Panc1 (cell line): Measurements from ENCODE around the gene KIF17. TPM values are rescaled to one million over a fixed set of nuclear protein-coding genes. Genes with fewer than 3 reads are reported as not detected.

Experiments used
- ATAC-seq: fragments of 200-7000 bp; cut with Tn5 transposase; 2 replicates; pipeline ENCODE4 v1.9.1; 2020; ENCODE audit warnings: mild to moderate bottlenecking, moderate library complexity
- BruUV-seq: library from RNA; stranded (reverse); fragments of 400-500 nt; replicated peaks from 2 replicates; lab custom pipeline; 2021; lab: Mats Ljungman, UMichigan
- CTCF ChIA-PET: fragments of 300-600 bp; sonication (Branson Sonifier 250); formaldehyde crosslinking; loops from one replicate; lab custom pipeline; 2022; ENCODE audit warnings: antibody characterized with exemption; lab: Charles Lee
- POLR2A ChIA-PET: fragments of 300-600 bp; sonication (Branson Sonifier 250); formaldehyde crosslinking; loops from one replicate; lab custom pipeline; 2022; ENCODE audit warnings: antibody characterized with exemption; lab: Charles Lee
- DNase-seq: peaks from one replicate; pipeline ENCODE4 v3.0.0-alpha.2; 2010; ENCODE audit warnings: low read depth, low spot score
- H3K27ac ChIP-seq: 2 replicates; pipeline ENCODE4 v1.5.1; 2011; ENCODE audit warnings: mild to moderate bottlenecking, low read length, inconsistent platforms
- H3K27me3 ChIP-seq: fragments of 200-500 bp; sonication (Bioruptor generic); 2 replicates; pipeline ENCODE4 v1.6.0; 2014; ENCODE audit warnings: low read length, inconsistent platforms; ENCODE audit not compliant: control insufficient read depth, insufficient read depth
- H3K36me3 ChIP-seq: fragments of 200-500 bp; sonication (Bioruptor generic); 2 replicates; pipeline ENCODE4 v1.5.1; 2014; ENCODE audit warnings: inconsistent platforms, mild to moderate bottlenecking, low read length, moderate library complexity; ENCODE audit not compliant: control insufficient read depth, insufficient read depth
- H3K4me1 ChIP-seq: 2 replicates; pipeline ENCODE4 v1.5.1; 2011; ENCODE audit warnings: inconsistent platforms, mild to moderate bottlenecking, low read length, moderate library complexity; ENCODE audit not compliant: control insufficient read depth, insufficient read depth
- H3K4me3 ChIP-seq, 2 experiments: 2 replicates each; pipeline ENCODE4 v1.5.1; 2011 to 2012; ENCODE audit warnings: low read depth in 2 of 2, low read length in 2 of 2, mild to moderate bottlenecking in 2 of 2, inconsistent platforms in 1 of 2, moderate library complexity in 1 of 2
- H3K9me3 ChIP-seq: fragments of 200-500 bp; sonication (Bioruptor generic); 2 replicates; pipeline ENCODE4 v1.5.1; 2014; ENCODE audit warnings: low read depth, mild to moderate bottlenecking, inconsistent platforms, low read length, moderate library complexity; ENCODE audit not compliant: control insufficient read depth, insufficient read depth
- POLR2AphosphoS5 ChIP-seq: IDR thresholded peaks from 2 replicates; pipeline ENCODE4 v1.6.1; 2012; ENCODE audit warnings: mild to moderate bottlenecking, low read depth, low read length, moderate library complexity
- REST ChIP-seq, 2 experiments: IDR thresholded peaks; 2 replicates each; pipeline ENCODE4 v1.6.1; 2011 to 2012; ENCODE audit warnings: low read depth in 2 of 2, control low read depth in 1 of 2, low read length in 1 of 2, mild to moderate bottlenecking in 1 of 2, moderate library complexity in 1 of 2; ENCODE audit not compliant: insufficient read depth in 1 of 2
- SIN3A ChIP-seq: IDR thresholded peaks from 2 replicates; pipeline ENCODE4 v1.6.1; 2012; ENCODE audit warnings: low read depth, mild to moderate bottlenecking, low read length, moderate library complexity, borderline replicate concordance; ENCODE audit not compliant: insufficient read depth
- TCF7L2 ChIP-seq: IDR thresholded peaks from 2 replicates; pipeline ENCODE4 v1.6.1; 2011; ENCODE audit warnings: mild to moderate bottlenecking, low read depth, low read length, inconsistent platforms
- in situ Hi-C: cut with HindIII; loops from 2 replicates; pipeline ENCODE4 v1.10.0; 2016; ENCODE audit warnings: low sequenced_read_pairs, low pct_unique_long_range_greater_than_20kb
- intact Hi-C: fragments of 100-400 bp; cut with micrococcal nuclease; formaldehyde crosslinking; loops from one replicate; pipeline ENCODE4 v1.10.0; 2022; ENCODE audit not compliant: unreplicated experiment
- total RNA-seq: library from RNA; stranded (reverse); gene quantifications from one replicate; pipeline ENCODE4 v1.2.1, GENCODE V29; 2021; ENCODE audit not compliant: unreplicated experiment
- TF ChIP-seq, protein P1 (sequence below): fragments of 450-650 bp; IDR thresholded peaks from 2 replicates; pipeline ENCODE4 v1.5.1; 2017; ENCODE audit warnings: mild to moderate bottlenecking

Gene KIF17
- total RNA-seq, 1 experiment from 2014 or later, result 3.9 TPM

- in situ Hi-C loops, result no loop called here
Measured at GRCh38 chr1:20630729-20631128, 87.1 kb downstream of the KIF17 start.

DNA sequence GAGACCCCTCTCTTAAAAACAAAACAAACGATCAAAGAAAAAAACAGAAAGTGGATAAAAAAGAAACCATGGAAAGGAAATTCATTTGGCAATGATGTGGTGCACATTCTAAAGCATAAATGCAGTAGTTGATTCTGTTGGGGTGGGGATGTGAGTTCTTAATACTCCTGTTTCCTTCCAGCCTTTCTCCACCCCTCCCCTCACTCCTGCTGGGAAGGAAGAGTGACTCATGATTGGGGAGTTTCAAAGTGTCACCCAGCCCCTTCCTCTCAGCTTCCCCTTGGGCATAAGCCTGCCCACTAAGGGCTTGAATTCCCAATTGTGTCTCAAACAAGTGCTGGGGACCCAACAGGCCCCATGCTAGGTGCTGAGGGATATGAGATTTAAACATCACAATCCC lies 91.3 kb downstream of the KIF17 start:
- no peaks in the 10 kb centered on the region for H3K4me1 ChIP-seq
- H3K9me3 ChIP-seq, result no peaks in the 10 kb centered on the region
- ATAC-seq, result no peak
- no peak for DNase-seq
- H3K4me3 ChIP-seq, result no peak overlapping the region
- no TSS peak for BruUV-seq
- TF ChIP-seq REST (IDR thresholded peaks at IDR 0.05; ENCODE audit: insufficient read depth in 1 of 2, low read depth in 2 of 2, low read length in 1 of 2) (no peak), POLR2AphosphoS5 (no peak), SIN3A (no peak), TCF7L2 (no peak)
- TF ChIP-seq, protein P1, sequence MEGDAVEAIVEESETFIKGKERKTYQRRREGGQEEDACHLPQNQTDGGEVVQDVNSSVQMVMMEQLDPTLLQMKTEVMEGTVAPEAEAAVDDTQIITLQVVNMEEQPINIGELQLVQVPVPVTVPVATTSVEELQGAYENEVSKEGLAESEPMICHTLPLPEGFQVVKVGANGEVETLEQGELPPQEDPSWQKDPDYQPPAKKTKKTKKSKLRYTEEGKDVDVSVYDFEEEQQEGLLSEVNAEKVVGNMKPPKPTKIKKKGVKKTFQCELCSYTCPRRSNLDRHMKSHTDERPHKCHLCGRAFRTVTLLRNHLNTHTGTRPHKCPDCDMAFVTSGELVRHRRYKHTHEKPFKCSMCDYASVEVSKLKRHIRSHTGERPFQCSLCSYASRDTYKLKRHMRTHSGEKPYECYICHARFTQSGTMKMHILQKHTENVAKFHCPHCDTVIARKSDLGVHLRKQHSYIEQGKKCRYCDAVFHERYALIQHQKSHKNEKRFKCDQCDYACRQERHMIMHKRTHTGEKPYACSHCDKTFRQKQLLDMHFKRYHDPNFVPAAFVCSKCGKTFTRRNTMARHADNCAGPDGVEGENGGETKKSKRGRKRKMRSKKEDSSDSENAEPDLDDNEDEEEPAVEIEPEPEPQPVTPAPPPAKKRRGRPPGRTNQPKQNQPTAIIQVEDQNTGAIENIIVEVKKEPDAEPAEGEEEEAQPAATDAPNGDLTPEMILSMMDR, result no peak
- no peak overlapping the region for H3K27ac ChIP-seq
- intact Hi-C loops, result no loop called here
- in situ Hi-C loops, result no loop called here
- ChIA-PET POLR2A (no interaction called here), CTCF (no interaction called here)
- no peaks in the 10 kb centered on the region for H3K36me3 ChIP-seq
- H3K27me3 ChIP-seq, result no peaks in the 10 kb centered on the region

More at GRCh38 chr1:20630729-20631128, 87.1 kb downstream of the KIF17 start:
- DNase-seq (no peak), ATAC-seq (no peak)
- intact Hi-C loops, result no loop called here
- TF ChIP-seq SIN3A (no peak), POLR2AphosphoS5 (no peak), TCF7L2 (no peak), REST (IDR thresholded peaks at IDR 0.05; ENCODE audit: insufficient read depth in 1 of 2, low read depth in 2 of 2, low read length in 1 of 2) (no peak)
- TF ChIP-seq, protein P1, result no peak
- POLR2A ChIA-PET, result no interaction called here
- CTCF ChIA-PET, result interaction anchor here (1.8 kb wide), 1 partner anchor 55 kb away, joined by 6 read pairs; no protein-coding TSS in a partner anchor
- no TSS peak for BruUV-seq
- Histone ChIP-seq H3K27me3 (no peaks in the 10 kb centered on the region), H3K36me3 (no peaks in the 10 kb centered on the region; the same call in 1 of the 2 replicates), H3K27ac (no peak overlapping the region), H3K4me1 (peaks cover 15% of the 10 kb centered on the region), H3K9me3 (no peaks in the 10 kb centered on the region), H3K4me3 (no peak overlapping the region)
